ENCODE data around the gene MEGF6. TPM values are rescaled to one million over a fixed set of nuclear protein-coding genes. Genes with fewer than 3 reads are reported as not detected.

The MEGF6 gene
- total and polyA plus RNA-seq, 9 of the 15 experiments (the other 6 are each of a cell fraction or from before 2014, with no cell fraction given) = 0.03 to 1.7 (median 0.24) TPM; not detected in 3

- intact Hi-C loops (cut with micrococcal nuclease) (no loop called here), in situ Hi-C loops (cut with MboI) (no loop called here)
- no peak for ATAC-seq
- Histone ChIP-seq H3K36me3 (ENCODE audit: control insufficient read depth, insufficient read depth, low read length) (no peaks in the 10 kb centered on the region), H3K4me2 (ENCODE audit: insufficient read depth, low read length) (no peak overlapping the region), H3K9me1 (ENCODE audit: control insufficient read depth, insufficient read depth, low read length) (peaks cover 4% of the 10 kb centered on the region), H3K4me3 (no peak overlapping the region), H3K4me1 (replicated peaks in 1 of 2; ENCODE audit: control insufficient read depth in 2 of 2, insufficient read depth in 2 of 2, low read length in 2 of 2) (peaks cover 0 to 61% of the 10 kb centered on the region in 2 experiments; a peak in 3 of 5 replicates), H3K27me3 (ENCODE audit: control insufficient read depth in 2 of 2, insufficient read depth in 2 of 2, low read length in 2 of 2) (peaks cover 0 to 21% of the 10 kb centered on the region in 2 experiments; a peak in 4 of 5 replicates), H2AFZ (ENCODE audit: low read depth, low read length) (no peak overlapping the region), H3K79me2 (ENCODE audit: control insufficient read depth, insufficient read depth, low read length) (no peaks in the 10 kb centered on the region), H3K27ac (ENCODE audit: extremely low read depth, low read depth, low read length) (no peak overlapping the region), H4K20me1 (replicated peaks; ENCODE audit: control insufficient read depth, insufficient read depth, low read length) (peaks cover 16% of the 10 kb centered on the region; the same call in 1 of the 2 replicates), H3K9ac (ENCODE audit: insufficient read depth in 1 of 2, low read depth in 2 of 2, low read length in 2 of 2) (no peak overlapping the region), H3K9me3 (replicated peaks; ENCODE audit: control insufficient read depth, insufficient read depth, low read depth, low read length) (no peaks in the 10 kb centered on the region)
- TF ChIP-seq ZNF232 (CRISPR knock-in tag; IDR thresholded peaks at IDR 0.05) (no peak), TSHZ1 (CRISPR knock-in tag; IDR thresholded peaks at IDR 0.05) (no peak), EP300 (IDR thresholded peaks at IDR 0.05; ENCODE audit: low read length) (no peak), ZNF444 (CRISPR knock-in tag; IDR thresholded peaks at IDR 0.05) (no peak), ZNF76 (CRISPR knock-in tag; IDR thresholded peaks at IDR 0.05; ENCODE audit: borderline replicate concordance) (no peak), USF2 (CRISPR knock-in tag; IDR thresholded peaks at IDR 0.05) (no peak), CGGBP1 (CRISPR knock-in tag; IDR thresholded peaks at IDR 0.05) (no peak), ZNF263 (CRISPR knock-in tag; IDR thresholded peaks at IDR 0.05; ENCODE audit: borderline replicate concordance) (no peak), TAF15 (IDR thresholded peaks at IDR 0.05; ENCODE audit: low read depth, low read length) (no peak), ATF3 (IDR thresholded peaks at IDR 0.05) (no peak), ATF3 (CRISPR knock-in tag; conservative IDR thresholded peaks at IDR 0.05) (no peak), HEY1 (CRISPR knock-in tag; IDR thresholded peaks at IDR 0.05; ENCODE audit: borderline replicate concordance) (no peak), MITF (IDR thresholded peaks at IDR 0.05) (no peak), MCM3 (IDR thresholded peaks at IDR 0.05) (no peak), ZNF23 (CRISPR knock-in tag; IDR thresholded peaks at IDR 0.05) (no peak), ZC3H11A (IDR thresholded peaks at IDR 0.05; ENCODE audit: low read depth, low read length) (no peak), ZNF644 (tag; IDR thresholded peaks at IDR 0.05; ENCODE audit: low read depth) (no peak)
- WGBS (ENCODE audit: insufficient coverage, low coverage, missing lambda C conversion rate) = 0% methylated on average over 7 of the region's 10 CpGs
- FAIRE-seq = no peak
- ChIA-PET CTCF (ENCODE audit: low intra/inter-chr PET ratio) (no interaction called here), POLR2A (interaction anchor here (0.7 kb wide), 1 partner anchor 57 kb away, joined by 3 read pairs; no protein-coding TSS in a partner anchor)
- BruUV-seq (replicated peaks) = no TSS peak
- DNase-seq (ENCODE audit: extremely low read depth in 1 of 4, low spot score in 3 of 4) = no peak
Observed at GRCh38 chr1:3474421-3474820, 136.9 kb downstream of the MEGF6 start.

All from K562 (cell line).